Measurements from ENCODE around the gene AACS. TPM values are rescaled to one million over a fixed set of nuclear protein-coding genes. Genes with fewer than 3 reads are reported as not detected.

The AACS gene
- total and polyA plus RNA-seq, 3 donors from 2014 or later, result 26.0 to 44.8 (median 31.7) TPM

- Histone ChIP-seq H3K36me3 (ENCODE audit: low read depth, missing control alignments) (no peaks in the 10 kb centered on the region), H3K4me3 (no peak overlapping the region), H3K27me3 (no peaks in the 10 kb centered on the region), H3K9me3 (no peaks in the 10 kb centered on the region), H3K27ac (no peak overlapping the region), H3K4me1 (no peaks in the 10 kb centered on the region)
- TF ChIP-seq CTCF (IDR thresholded peaks at IDR 0.05), result no peak
- TF ChIP-seq POLR2A (IDR thresholded peaks at IDR 0.05), result no peak
- DNase-seq, result no peak
- 53 to 72% methylated on average over 6 to 19 of the region's 19 CpGs for WGBS, 2 donors
- intact Hi-C loops (cut with DNase I; ENCODE audit: low total_unique reads), result no loop called here
Observed at GRCh38 chr12:125092872-125093680, 27.8 kb downstream of the AACS start.

GRCh38 chr12:125093681-125094330, 28.6 kb downstream of the AACS start:
- TF ChIP-seq POLR2A (IDR thresholded peaks at IDR 0.05) (no peak), CTCF (IDR thresholded peaks at IDR 0.05) (no peak)
- Histone ChIP-seq H3K9me3 (no peaks in the 10 kb centered on the region), H3K36me3 (ENCODE audit: low read depth, missing control alignments) (no peaks in the 10 kb centered on the region), H3K4me3 (no peak overlapping the region), H3K4me1 (no peaks in the 10 kb centered on the region), H3K27ac (no peak overlapping the region), H3K27me3 (no peaks in the 10 kb centered on the region)
- intact Hi-C loops (cut with DNase I; ENCODE audit: low total_unique reads), result no loop called here
- 90 to 91% methylated on average over 13 to 26 of the region's 26 CpGs for WGBS, 2 donors
- DNase-seq, result no peak

GRCh38 chr12:125096894-125097293, 31.7 kb downstream of the AACS start:
- intact Hi-C loops (cut with DNase I; ENCODE audit: low total_unique reads), result no loop called here
- WGBS, 2 donors, result 78 to 93% methylated on average over 6 to 7 of the region's 7 CpGs

GRCh38 chr12:125097427-125097826, 32.2 kb downstream of the AACS start:
- H3K27me3 ChIP-seq, result no peaks in the 10 kb centered on the region
- H3K4me3 ChIP-seq, result no peak overlapping the region
- H3K4me1 ChIP-seq, result no peaks in the 10 kb centered on the region
- no peaks in the 10 kb centered on the region for H3K9me3 ChIP-seq
- intact Hi-C loops (cut with DNase I; ENCODE audit: low total_unique reads), result no loop called here
- WGBS, 2 donors, result 85 to 91% methylated on average over 12 of the region's 12 CpGs
- no peaks in the 10 kb centered on the region for H3K36me3 ChIP-seq (ENCODE audit: low read depth, missing control alignments)
- DNase-seq, result no peak
- no peak overlapping the region for H3K27ac ChIP-seq
- TF ChIP-seq CTCF (IDR thresholded peaks at IDR 0.05) (no peak), POLR2A (IDR thresholded peaks at IDR 0.05) (no peak)

More at GRCh38 chr12:125096894-125097293, 31.7 kb downstream of the AACS start:
- TF ChIP-seq POLR2A (IDR thresholded peaks at IDR 0.05), result no peak
- TF ChIP-seq CTCF (IDR thresholded peaks at IDR 0.05), result no peak
- DNase-seq, result no peak
- Histone ChIP-seq H3K9me3 (no peaks in the 10 kb centered on the region), H3K4me3 (no peak overlapping the region), H3K27ac (no peak overlapping the region), H3K36me3 (ENCODE audit: low read depth, missing control alignments) (no peaks in the 10 kb centered on the region), H3K27me3 (no peaks in the 10 kb centered on the region), H3K4me1 (no peaks in the 10 kb centered on the region)
